ENCODE results near the gene HLA-DPA1. TPM values are rescaled to one million over a fixed set of nuclear protein-coding genes. Genes with fewer than 3 reads are reported as not detected.
A peak's percentile ranks its signal among the peaks of the same experiment; 100 is the strongest.

Gene HLA-DPA1
- total and polyA plus RNA-seq, 2 donors (not counting 1 experiment from before 2014, with no cell fraction given): 702 to 2,256 TPM

DNA sequence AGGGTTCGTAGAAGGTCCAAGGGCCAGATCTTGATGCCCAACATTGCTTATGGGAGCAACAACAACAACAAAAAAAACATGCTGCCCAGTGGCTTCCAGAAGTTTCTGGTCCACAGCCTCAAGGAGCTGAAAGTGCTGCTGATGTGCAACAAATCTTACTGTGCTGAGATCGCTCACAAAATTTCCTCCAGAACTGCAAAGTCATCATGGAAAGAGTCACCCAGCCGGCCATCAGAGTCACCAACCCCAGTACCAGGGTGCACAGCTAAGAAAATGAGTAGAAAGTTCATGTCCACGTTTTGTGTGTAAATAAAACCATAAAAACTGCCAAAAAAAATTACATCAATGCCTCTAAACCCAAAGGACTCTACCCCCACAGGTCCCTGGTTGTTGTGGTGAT is 6.1 kb upstream of the HLA-DPA1 start:
- Histone ChIP-seq H2AFZ (ENCODE audit: insufficient read depth, low read depth, low read length, poor library complexity, severe bottlenecking) (no peak overlapping the region), H4K20me1 (ENCODE audit: control insufficient read depth, insufficient read depth, low read length, poor library complexity, severe bottlenecking) (peaks cover 17% of the 10 kb centered on the region), H3K27ac (ENCODE audit: low read length in 2 of 2) (peak overlapping the region; percentile 68 to 82), H3K79me2 (ENCODE audit: control insufficient read depth, insufficient read depth, low read length) (peaks cover 93% of the 10 kb centered on the region), H3K9me3 (ENCODE audit: control extremely low read depth in 1 of 3, control insufficient read depth in 2 of 3, insufficient read depth in 1 of 3, low read length in 2 of 3) (no peaks in the 10 kb centered on the region), H3K36me3 (replicated peaks in 1 of 2; ENCODE audit: control extremely low read depth in 1 of 2, control insufficient read depth in 1 of 2, extremely low read depth in 1 of 2, insufficient read depth in 2 of 2, low read length in 1 of 2) (peaks cover 0 to 70% of the 10 kb centered on the region in 2 experiments), H3K4me3 (ENCODE audit: control extremely low read depth in 1 of 5, extremely low read depth in 1 of 5, insufficient read depth in 1 of 5, low read depth in 2 of 5, low read length in 4 of 5) (peak overlapping the region in 4 of 5 experiments; percentile 12 to 99 (median 85)), H3K9ac (ENCODE audit: low read length) (peak overlapping the region; percentile 90), H3K27me3 (replicated peaks in 1 of 4; ENCODE audit: control extremely low read depth in 1 of 4, control insufficient read depth in 3 of 4, insufficient read depth in 4 of 4, low read length in 3 of 4) (no peaks in the 10 kb centered on the region), H3K4me2 (replicated peaks; ENCODE audit: low read depth, low read length, poor library complexity, severe bottlenecking) (peak overlapping the region; percentile 95), H3K4me1 (ENCODE audit: control insufficient read depth in 2 of 2, insufficient read depth in 2 of 2, low read length in 2 of 2) (peaks cover 72 to 73% of the 10 kb centered on the region in 2 donors)
- Mint-ChIP-seq H3K9me3 (ENCODE audit: insufficient read depth) (no peaks in the 10 kb centered on the region), H3K27me3 (no peaks in the 10 kb centered on the region), H3K4me1 (peaks cover 77% of the 10 kb centered on the region), H3K27ac (peak overlapping the region; percentile 89), H3K4me3 (peak overlapping the region; percentile 88)
- ATAC-seq (ENCODE audit: low read depth) (no peak), DNase-seq (peak; percentile 20)
- CTCF ChIA-PET: interaction anchor here (0.6 to 23.5 kb wide), 11 partner anchors 8 to 1275 kb away, joined by 3 to 576 read pairs (median 5); partner anchors contain the start of genes HLA-DOA and HLA-DPA1
- intact Hi-C loops (cut with micrococcal nuclease): loop anchor here (5.0 to 10.0 kb wide), 2 partner anchors 33 to 185 kb away; no protein-coding TSS in a partner anchor
- TF ChIP-seq, protein P1, sequence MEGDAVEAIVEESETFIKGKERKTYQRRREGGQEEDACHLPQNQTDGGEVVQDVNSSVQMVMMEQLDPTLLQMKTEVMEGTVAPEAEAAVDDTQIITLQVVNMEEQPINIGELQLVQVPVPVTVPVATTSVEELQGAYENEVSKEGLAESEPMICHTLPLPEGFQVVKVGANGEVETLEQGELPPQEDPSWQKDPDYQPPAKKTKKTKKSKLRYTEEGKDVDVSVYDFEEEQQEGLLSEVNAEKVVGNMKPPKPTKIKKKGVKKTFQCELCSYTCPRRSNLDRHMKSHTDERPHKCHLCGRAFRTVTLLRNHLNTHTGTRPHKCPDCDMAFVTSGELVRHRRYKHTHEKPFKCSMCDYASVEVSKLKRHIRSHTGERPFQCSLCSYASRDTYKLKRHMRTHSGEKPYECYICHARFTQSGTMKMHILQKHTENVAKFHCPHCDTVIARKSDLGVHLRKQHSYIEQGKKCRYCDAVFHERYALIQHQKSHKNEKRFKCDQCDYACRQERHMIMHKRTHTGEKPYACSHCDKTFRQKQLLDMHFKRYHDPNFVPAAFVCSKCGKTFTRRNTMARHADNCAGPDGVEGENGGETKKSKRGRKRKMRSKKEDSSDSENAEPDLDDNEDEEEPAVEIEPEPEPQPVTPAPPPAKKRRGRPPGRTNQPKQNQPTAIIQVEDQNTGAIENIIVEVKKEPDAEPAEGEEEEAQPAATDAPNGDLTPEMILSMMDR (IDR thresholded peaks at IDR 0.05): no peak
- TF ChIP-seq EZH2 (IDR thresholded peaks at IDR 0.05; ENCODE audit: borderline replicate concordance, insufficient read depth, low read depth, low read length, poor library complexity, severe bottlenecking): no peak
- POLR2A ChIA-PET: interaction anchor here (0.8 to 4.2 kb wide), 6 partner anchors 33 to 79 kb away, joined by 3 to 36 read pairs (median 11); partner anchors contain the start of gene HLA-DOA
- no CpG with 5 or more reads among the region's 4 CpGs for WGBS (ENCODE audit: insufficient coverage)

DNA sequence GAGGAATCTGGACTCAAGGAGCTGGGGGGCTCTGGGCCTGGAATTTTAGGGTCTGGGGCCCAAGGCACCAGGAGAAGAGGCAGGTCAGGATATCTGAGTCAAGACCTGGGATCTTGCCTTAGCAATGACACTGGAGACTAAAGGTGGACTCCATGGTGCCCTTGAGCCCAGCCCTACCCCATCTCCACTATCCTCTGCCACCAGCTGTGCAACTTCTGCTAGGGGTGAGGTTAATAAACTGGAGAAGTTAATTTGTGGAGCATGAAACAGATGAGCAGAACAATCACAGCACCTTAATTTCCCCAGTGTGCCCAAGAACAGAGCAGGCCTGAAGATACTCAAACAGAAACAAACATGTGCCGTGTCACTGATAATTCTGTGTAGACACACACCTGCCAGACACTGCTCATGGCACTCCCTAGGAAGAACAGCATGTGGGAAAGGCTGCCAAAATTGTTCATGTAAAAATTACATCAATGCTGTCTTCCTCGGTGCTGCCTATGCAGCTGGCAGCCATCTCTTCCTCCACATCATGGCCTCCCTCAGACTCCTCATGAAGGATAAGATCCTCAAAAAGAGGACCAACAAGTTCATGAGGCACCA is 5.6 kb upstream of the HLA-DPA1 start:
- CTCF ChIA-PET: interaction anchor here (0.6 to 23.5 kb wide), 13 partner anchors 7 to 1274 kb away, joined by 3 to 576 read pairs (median 4); partner anchors contain the start of genes HLA-DOA and HLA-DPA1

More for the DNA sequence above, 5.6 kb upstream of the HLA-DPA1 start:
- H3K9me3 Mint-ChIP-seq (ENCODE audit: insufficient read depth): no peaks in the 10 kb centered on the region
- H3K9me3 ChIP-seq (ENCODE audit: control extremely low read depth in 1 of 3, control insufficient read depth in 2 of 3, insufficient read depth in 1 of 3, low read length in 2 of 3): no peaks in the 10 kb centered on the region
- intact Hi-C loops (cut with micrococcal nuclease): loop anchor here (5.0 to 10.0 kb wide), 2 partner anchors 33 to 184 kb away; no protein-coding TSS in a partner anchor
- peak overlapping the region; percentile 95 for H3K4me2 ChIP-seq (replicated peaks; ENCODE audit: low read depth, low read length, poor library complexity, severe bottlenecking)
- TF ChIP-seq EZH2 (IDR thresholded peaks at IDR 0.05; ENCODE audit: borderline replicate concordance, insufficient read depth, low read depth, low read length, poor library complexity, severe bottlenecking): no peak
- TF ChIP-seq, protein P1 (IDR thresholded peaks at IDR 0.05): no peak
- peaks cover 77 to 78% of the 10 kb centered on the region in 2 donors for H3K4me1 ChIP-seq (ENCODE audit: control insufficient read depth in 2 of 2, insufficient read depth in 2 of 2, low read length in 2 of 2)
- no peaks in the 10 kb centered on the region for H3K27me3 ChIP-seq (replicated peaks in 1 of 4; ENCODE audit: control extremely low read depth in 1 of 4, control insufficient read depth in 3 of 4, insufficient read depth in 4 of 4, low read length in 3 of 4)
- H3K4me3 Mint-ChIP-seq: peak overlapping the region; percentile 88
- H3K4me3 ChIP-seq (ENCODE audit: control extremely low read depth in 1 of 5, extremely low read depth in 1 of 5, insufficient read depth in 1 of 5, low read depth in 2 of 5, low read length in 4 of 5): peak overlapping the region in 4 of 5 experiments; percentile 12 to 99 (median 85)
- H3K27ac Mint-ChIP-seq: peak overlapping the region; percentile 89
- no peak overlapping the region for H2AFZ ChIP-seq (ENCODE audit: insufficient read depth, low read depth, low read length, poor library complexity, severe bottlenecking)
- no peak for ATAC-seq (ENCODE audit: low read depth)
- peak overlapping the region; percentile 68 to 82 for H3K27ac ChIP-seq (ENCODE audit: low read length in 2 of 2)
- peak; percentile 30 for DNase-seq
- peaks cover 0 to 65% of the 10 kb centered on the region in 2 experiments for H3K36me3 ChIP-seq (replicated peaks in 1 of 2; ENCODE audit: control extremely low read depth in 1 of 2, control insufficient read depth in 1 of 2, extremely low read depth in 1 of 2, insufficient read depth in 2 of 2, low read length in 1 of 2)
- no peaks in the 10 kb centered on the region for H3K27me3 Mint-ChIP-seq
- peaks cover 75% of the 10 kb centered on the region for H3K4me1 Mint-ChIP-seq
- H3K9ac ChIP-seq (ENCODE audit: low read length): peak overlapping the region; percentile 90
- H3K79me2 ChIP-seq (ENCODE audit: control insufficient read depth, insufficient read depth, low read length): peaks cover 95% of the 10 kb centered on the region
- POLR2A ChIA-PET: interaction anchor here (1.0 to 4.2 kb wide), 6 partner anchors 51 to 70 kb away, joined by 4 to 36 read pairs (median 13); partner anchors contain the start of gene HLA-DOA
- 39% methylated on average over 2 of the region's 2 CpGs for WGBS (ENCODE audit: insufficient coverage)
- H4K20me1 ChIP-seq (ENCODE audit: control insufficient read depth, insufficient read depth, low read length, poor library complexity, severe bottlenecking): peaks cover 17% of the 10 kb centered on the region
